Measurements from ENCODE around the gene FAM221B. TPM values are rescaled to one million over a fixed set of nuclear protein-coding genes. Genes with fewer than 3 reads are reported as not detected.
A peak's percentile ranks its signal among the peaks of the same experiment; 100 is the strongest.

Gene FAM221B
- polyA plus RNA-seq, 1 experiment, result not detected

DNA sequence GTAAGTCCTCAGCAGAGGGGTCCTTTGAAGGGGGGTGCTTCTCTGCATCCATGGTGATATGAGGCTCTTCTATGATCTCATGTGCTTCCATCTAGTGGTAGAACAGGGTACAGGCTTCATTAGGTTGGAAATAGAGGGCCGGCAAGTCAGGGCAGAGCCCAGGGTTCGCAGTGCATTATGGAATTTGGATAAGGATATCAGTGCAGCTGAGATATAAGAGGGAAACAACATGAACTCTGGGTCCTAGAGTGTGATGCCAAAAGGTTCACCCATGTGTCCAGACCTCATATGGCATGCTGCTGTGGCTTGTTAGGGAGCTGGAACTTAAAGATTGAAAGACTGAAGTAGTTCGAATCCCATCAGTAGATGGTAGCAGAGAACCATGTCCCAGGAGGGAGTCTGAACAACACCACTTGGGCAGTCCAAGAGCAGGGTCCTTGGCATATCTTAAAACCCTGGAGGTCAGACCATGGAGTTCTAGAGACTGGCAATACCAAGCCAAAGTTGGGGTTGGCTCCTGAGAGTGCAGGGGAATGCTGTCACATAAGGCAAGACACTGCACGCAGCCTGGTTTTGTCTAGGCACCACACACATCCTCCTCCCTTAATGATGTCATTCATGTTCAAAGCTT is 2.3 kb downstream of the FAM221B start:
- DNase-seq (ENCODE audit: low read depth), result no peak
- TF ChIP-seq, protein P1, sequence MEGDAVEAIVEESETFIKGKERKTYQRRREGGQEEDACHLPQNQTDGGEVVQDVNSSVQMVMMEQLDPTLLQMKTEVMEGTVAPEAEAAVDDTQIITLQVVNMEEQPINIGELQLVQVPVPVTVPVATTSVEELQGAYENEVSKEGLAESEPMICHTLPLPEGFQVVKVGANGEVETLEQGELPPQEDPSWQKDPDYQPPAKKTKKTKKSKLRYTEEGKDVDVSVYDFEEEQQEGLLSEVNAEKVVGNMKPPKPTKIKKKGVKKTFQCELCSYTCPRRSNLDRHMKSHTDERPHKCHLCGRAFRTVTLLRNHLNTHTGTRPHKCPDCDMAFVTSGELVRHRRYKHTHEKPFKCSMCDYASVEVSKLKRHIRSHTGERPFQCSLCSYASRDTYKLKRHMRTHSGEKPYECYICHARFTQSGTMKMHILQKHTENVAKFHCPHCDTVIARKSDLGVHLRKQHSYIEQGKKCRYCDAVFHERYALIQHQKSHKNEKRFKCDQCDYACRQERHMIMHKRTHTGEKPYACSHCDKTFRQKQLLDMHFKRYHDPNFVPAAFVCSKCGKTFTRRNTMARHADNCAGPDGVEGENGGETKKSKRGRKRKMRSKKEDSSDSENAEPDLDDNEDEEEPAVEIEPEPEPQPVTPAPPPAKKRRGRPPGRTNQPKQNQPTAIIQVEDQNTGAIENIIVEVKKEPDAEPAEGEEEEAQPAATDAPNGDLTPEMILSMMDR (IDR thresholded peaks at IDR 0.05; ENCODE audit: insufficient read depth, low read depth, low read length), result peak; percentile 85
- H3K27me3 ChIP-seq (ENCODE audit: control insufficient read depth, insufficient read depth, low read length), result no peaks in the 10 kb centered on the region
- POLR2A ChIA-PET, result no interaction called here
- no peaks in the 10 kb centered on the region for H3K36me3 ChIP-seq (ENCODE audit: control insufficient read depth, insufficient read depth, low read length)
- CTCF ChIA-PET, result interaction anchor here (0.5 to 5.8 kb wide), 52 partner anchors 9 to 198 kb away, joined by 3 to 84 read pairs (median 4); partner anchors contain the start of genes CCDC107, CREB3, HINT2 and HRCT1
- H3K4me3 ChIP-seq (ENCODE audit: low read depth, low read length), result no peak overlapping the region

DNA sequence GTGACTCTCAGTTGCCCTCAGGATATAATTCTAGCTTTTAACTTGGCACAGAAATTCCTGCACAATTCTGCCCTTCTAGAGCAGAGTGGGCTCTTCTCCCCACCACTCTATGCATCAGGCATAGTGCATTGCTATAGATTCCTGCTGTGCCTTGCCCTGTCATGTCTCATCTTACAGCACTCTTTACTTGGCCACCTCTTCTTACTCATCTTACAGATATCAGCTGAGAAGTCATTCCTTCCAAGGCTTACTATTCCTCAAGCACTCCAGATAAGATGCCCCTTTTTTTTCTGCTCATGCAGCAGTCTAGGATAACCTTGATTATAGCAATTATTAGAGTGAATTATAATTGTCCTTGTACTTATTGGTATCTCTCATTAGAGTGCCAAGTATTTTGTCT is 5.6 kb downstream of the FAM221B start:
- TF ChIP-seq, protein P1 (IDR thresholded peaks at IDR 0.05; ENCODE audit: insufficient read depth, low read depth, low read length), result no peak
- DNase-seq (ENCODE audit: low read depth), result no peak
- H3K36me3 ChIP-seq (ENCODE audit: control insufficient read depth, insufficient read depth, low read length), result no peaks in the 10 kb centered on the region
- H3K27me3 ChIP-seq (ENCODE audit: control insufficient read depth, insufficient read depth, low read length), result no peaks in the 10 kb centered on the region
- ChIA-PET POLR2A (no interaction called here), CTCF (interaction anchor here (0.8 to 1.8 kb wide), 2 partner anchors 33 to 59 kb away, joined by 4 to 8 read pairs; no protein-coding TSS in a partner anchor)
- H3K4me3 ChIP-seq (ENCODE audit: low read depth, low read length), result no peak overlapping the region

DNA sequence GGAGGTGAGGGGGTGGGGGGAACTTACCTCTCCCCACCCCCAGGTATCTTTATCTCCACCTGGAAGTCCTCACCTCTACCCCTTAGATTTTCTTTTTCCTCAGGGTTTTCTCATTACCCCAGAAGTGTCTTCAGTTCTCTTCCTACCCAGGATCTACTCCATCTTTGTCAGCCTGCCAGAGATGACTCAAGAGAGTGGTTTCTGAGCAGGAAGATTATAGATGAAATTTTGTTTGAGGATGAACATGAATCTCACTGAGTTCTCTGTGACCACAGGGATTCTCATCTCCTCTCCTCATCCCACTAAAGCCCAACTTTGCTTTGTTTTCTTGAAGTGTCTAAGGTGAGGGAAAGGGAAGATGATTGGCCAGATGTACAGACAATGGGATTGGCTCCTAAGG is 8.5 kb downstream of the FAM221B start:
- H3K4me3 ChIP-seq (ENCODE audit: low read depth, low read length), result no peak overlapping the region
- ChIA-PET CTCF (interaction anchor here (0.6 to 4.4 kb wide), 3 partner anchors 27 to 62 kb away, joined by 3 to 25 read pairs (median 3); no protein-coding TSS in a partner anchor), POLR2A (no interaction called here)
- no peaks in the 10 kb centered on the region for H3K36me3 ChIP-seq (ENCODE audit: control insufficient read depth, insufficient read depth, low read length)
- DNase-seq (ENCODE audit: low read depth), result no peak
- H3K27me3 ChIP-seq (ENCODE audit: control insufficient read depth, insufficient read depth, low read length), result peaks cover 2% of the 10 kb centered on the region; the same call in 1 of the 2 replicates
- TF ChIP-seq, protein P1 (IDR thresholded peaks at IDR 0.05; ENCODE audit: insufficient read depth, low read depth, low read length), result no peak

DNA sequence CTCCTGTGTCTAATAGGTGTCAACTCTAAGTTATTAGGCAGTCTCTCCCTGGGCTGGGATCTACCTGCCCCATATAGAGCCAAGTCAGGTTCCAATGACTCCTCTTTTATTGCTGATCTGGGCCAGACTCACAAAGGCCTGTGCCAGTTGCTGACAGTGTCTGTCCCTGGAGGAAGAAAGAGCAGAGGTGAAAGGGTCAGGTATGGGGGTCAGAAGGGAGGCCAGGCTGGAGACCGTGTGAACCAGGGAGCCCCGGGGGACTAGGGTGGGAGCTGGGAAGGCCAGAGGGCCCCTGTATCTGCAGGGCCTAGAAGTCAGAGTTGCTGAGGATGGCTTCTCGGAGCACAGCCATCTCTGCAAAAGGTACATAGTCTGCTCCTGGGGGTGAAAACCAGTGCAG is 10.2 kb downstream of the FAM221B start:
- Histone ChIP-seq H3K36me3 (ENCODE audit: control insufficient read depth, insufficient read depth, low read length) (no peaks in the 10 kb centered on the region), H3K27me3 (ENCODE audit: control insufficient read depth, insufficient read depth, low read length) (peaks cover 2% of the 10 kb centered on the region; the same call in 1 of the 2 replicates), H3K4me3 (ENCODE audit: low read depth, low read length) (no peak overlapping the region)
- DNase-seq (ENCODE audit: low read depth), result no peak
- ChIA-PET POLR2A (no interaction called here), CTCF (interaction anchor here (4.4 kb wide), 1 partner anchor 29 kb away, joined by 25 read pairs; no protein-coding TSS in a partner anchor)
- TF ChIP-seq, protein P1 (IDR thresholded peaks at IDR 0.05; ENCODE audit: insufficient read depth, low read depth, low read length), result no peak

DNA sequence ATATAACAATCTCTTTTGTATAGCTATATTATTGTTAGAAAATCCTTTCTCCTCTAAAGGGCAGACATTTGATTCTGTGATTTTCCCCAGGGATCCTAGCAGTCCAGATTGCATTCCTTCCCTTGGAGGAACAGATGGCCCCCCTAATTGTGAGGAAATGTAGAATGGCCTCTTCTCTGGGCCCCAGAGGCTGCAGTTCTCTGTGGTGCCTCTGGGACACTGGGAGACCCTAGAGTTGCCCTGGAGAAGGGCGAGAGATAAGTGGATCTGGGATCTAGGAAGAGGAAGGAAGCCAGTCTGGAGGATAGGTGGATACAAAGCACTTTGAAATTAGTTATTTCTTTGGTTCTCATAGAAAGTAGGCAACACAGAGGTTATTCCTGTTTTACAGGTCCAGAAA is 11.8 kb downstream of the FAM221B start:
- Histone ChIP-seq H3K27me3 (ENCODE audit: control insufficient read depth, insufficient read depth, low read length) (peaks cover 2% of the 10 kb centered on the region; the same call in 1 of the 2 replicates), H3K4me3 (ENCODE audit: low read depth, low read length) (no peak overlapping the region), H3K36me3 (ENCODE audit: control insufficient read depth, insufficient read depth, low read length) (no peaks in the 10 kb centered on the region)
- TF ChIP-seq, protein P1 (IDR thresholded peaks at IDR 0.05; ENCODE audit: insufficient read depth, low read depth, low read length), result no peak
- no peak for DNase-seq (ENCODE audit: low read depth)
- POLR2A ChIA-PET, result no interaction called here
- CTCF ChIA-PET, result interaction anchor here (0.6 to 0.8 kb wide), 2 partner anchors 9 to 164 kb away, joined by 3 read pairs; no protein-coding TSS in a partner anchor
